MG63 (cell line): ENCODE measurements around the gene CASP3. TPM values are rescaled to one million over a fixed set of nuclear protein-coding genes. Genes with fewer than 3 reads are reported as not detected.

Experiments
- DNase-seq: peaks from one replicate; pipeline ENCODE4 v3.0.0-alpha.2; 2020
- H3K27me3 ChIP-seq: fragments of 250-450 bp; sonication (Bioruptor Pico); 2 replicates; pipeline ENCODE4 v1.5.1; 2020; ENCODE audit warnings: mild to moderate bottlenecking, moderate library complexity
- H3K36me3 ChIP-seq: fragments of 250-450 bp; sonication (Bioruptor Pico); 2 replicates; pipeline ENCODE4 v1.5.1; 2020; ENCODE audit warnings: mild to moderate bottlenecking, moderate library complexity
- H3K4me3 ChIP-seq: fragments of 250-450 bp; sonication (Bioruptor Pico); 2 replicates; pipeline ENCODE4 v1.5.1; 2020; ENCODE audit warnings: mild to moderate bottlenecking, moderate library complexity
- H3K9me3 ChIP-seq: fragments of 250-450 bp; sonication (Bioruptor Pico); 2 replicates; pipeline ENCODE4 v1.5.1; 2020; ENCODE audit warnings: mild to moderate bottlenecking, moderate library complexity
- total RNA-seq: library from RNA; depleted of rRNA; stranded (reverse); fragments of >200 nt; shearing (Covaris generic); gene quantifications from 2 replicates; pipeline ENCODE4 v1.2.3, GENCODE V29; 2014; ENCODE audit warnings: low replicate concordance; rRNA removed

The CASP3 gene
- 30.8 and 36.7 TPM in 2 replicates for total RNA-seq

DNA sequence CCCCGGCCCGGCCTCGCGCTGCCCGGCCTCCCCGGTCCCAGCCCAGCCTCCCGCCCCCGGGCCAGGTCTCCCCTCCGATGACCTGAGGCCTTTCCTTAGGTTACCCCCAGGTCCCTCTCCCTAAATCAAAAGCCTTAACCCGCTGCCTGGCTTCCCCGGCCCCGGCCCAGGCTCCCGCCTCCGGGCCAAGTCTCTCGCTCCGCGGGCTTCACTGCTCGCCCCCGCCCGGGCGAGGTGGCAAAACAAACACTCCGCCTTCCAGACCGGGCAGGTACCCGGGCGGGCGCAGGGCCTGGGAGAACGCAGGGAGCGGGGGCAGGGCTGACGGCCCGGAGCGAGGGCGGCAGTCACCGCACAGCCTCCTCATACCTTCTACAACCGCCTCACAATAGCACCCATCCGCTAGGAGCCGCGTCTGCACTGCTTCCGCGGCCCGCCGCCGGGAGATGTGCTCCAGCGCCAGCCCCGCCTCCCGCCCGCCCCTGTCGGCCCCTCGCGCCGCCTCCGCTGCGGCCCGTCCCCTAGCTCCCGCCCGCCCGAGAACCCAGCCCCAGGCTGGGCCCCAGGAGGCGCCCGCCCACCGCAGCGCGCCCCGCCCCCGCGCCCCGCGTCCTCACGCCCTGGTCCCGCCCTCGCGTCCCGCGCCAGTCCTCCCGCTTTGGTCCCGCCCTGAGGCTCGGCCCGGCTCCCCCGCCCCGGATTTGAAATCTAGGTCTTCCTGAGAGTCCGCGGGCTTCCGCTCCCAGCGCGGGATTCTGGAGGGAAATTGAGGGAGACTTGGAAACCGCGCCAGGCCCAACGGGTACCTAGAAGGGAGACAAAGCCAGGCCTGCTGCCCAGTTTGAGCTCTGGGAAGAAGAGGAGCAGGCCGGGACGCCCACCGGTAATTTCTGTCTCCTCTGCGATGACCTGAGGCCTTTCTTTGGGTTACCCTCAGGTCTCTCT is at the start of gene CASP3, which contains the start of gene PRIMPOL:
CASP3 (minus strand) TSS at position 422 of the 945 bp plus-strand sequence. CDS start 10,994 bp downstream, outside the sequence.
PRIMPOL (plus strand) TSS at position 713 of the 945 bp plus-strand sequence. CDS start 7,403 bp downstream, outside the sequence.
- Histone ChIP-seq H3K9me3 (no peaks in the 10 kb centered on the region), H3K36me3 (peaks cover 5% of the 10 kb centered on the region; the same call in 1 of the 2 replicates), H3K27me3 (no peaks in the 10 kb centered on the region), H3K4me3 (peak within 1 kb of the TSS; percentile 89)
- peak; percentile 92 for DNase-seq

- peaks cover 10% of the 10 kb centered on the region for H3K36me3 ChIP-seq
- no peaks in the 10 kb centered on the region for H3K9me3 ChIP-seq
- no peaks in the 10 kb centered on the region for H3K27me3 ChIP-seq
- H3K4me3 ChIP-seq = no peak overlapping the region
- no peak for DNase-seq
Observed at GRCh38 chr4:184697956-184698355, 48.7 kb upstream of the CASP3 start.

DNA sequence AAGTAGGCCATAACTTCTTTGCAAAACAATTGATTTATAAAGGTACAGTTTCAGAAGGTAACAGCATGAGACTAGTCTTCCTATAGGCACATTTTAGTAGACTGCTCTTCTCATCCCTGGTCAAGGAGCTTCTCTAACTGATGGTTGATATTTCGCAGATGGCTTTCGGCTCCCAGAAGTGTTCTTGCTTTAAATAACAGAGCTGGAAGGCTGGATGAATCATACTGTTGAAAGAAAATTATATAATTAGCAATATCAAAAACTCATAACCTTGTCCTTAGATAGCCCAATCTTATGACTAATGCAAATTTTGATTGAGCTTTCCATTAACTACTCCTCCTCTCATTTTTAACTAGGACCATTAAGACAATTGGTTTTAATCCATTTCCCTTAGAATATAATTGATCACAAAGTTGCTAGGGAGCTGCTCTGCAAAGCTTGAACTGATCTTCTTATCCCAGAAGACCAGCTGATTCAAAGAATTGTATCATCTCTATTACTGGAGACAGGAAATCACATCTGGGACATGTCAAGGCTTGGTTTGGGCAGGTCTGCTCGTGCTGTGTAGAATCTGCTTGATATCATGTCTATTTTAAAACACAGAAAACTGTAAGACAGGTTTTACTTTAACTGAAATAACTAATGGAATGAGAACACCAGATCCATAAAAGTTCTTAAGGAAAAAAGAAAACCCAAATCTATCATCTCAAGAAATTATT is 46.1 kb upstream of the CASP3 start:
- no peak for DNase-seq
- Histone ChIP-seq H3K4me3 (no peak overlapping the region), H3K36me3 (peaks cover 9% of the 10 kb centered on the region), H3K9me3 (no peaks in the 10 kb centered on the region), H3K27me3 (no peaks in the 10 kb centered on the region)

GRCh38 chr4:184694412-184694956 is 45.2 kb upstream of the CASP3 start:
- no peak for DNase-seq
- H3K27me3 ChIP-seq = no peaks in the 10 kb centered on the region
- H3K36me3 ChIP-seq = peaks cover 9% of the 10 kb centered on the region
- H3K9me3 ChIP-seq = no peaks in the 10 kb centered on the region
- H3K4me3 ChIP-seq = no peak overlapping the region

DNA sequence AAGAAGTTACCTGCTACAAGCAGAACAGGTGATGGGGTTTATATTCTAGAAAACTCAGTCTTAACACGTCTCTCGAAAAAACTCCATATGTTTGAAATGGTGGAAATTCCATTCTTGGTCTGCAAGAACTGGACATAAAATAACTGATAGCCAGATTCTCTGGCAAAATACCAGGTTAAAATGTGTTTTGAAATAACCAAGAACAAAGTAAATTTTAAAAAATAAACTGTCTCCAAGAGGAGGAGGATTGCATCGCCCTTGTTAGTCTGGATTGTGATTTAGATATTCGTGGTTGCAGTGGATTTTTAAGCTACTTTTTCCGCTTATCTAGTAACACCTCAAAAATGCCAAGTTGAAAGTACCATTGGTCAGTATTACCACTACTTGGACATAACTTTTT is 43.8 kb upstream of the CASP3 start:
- no peak for DNase-seq
- Histone ChIP-seq H3K4me3 (no peak overlapping the region), H3K27me3 (no peaks in the 10 kb centered on the region), H3K36me3 (peaks cover 9% of the 10 kb centered on the region), H3K9me3 (no peaks in the 10 kb centered on the region)

DNA sequence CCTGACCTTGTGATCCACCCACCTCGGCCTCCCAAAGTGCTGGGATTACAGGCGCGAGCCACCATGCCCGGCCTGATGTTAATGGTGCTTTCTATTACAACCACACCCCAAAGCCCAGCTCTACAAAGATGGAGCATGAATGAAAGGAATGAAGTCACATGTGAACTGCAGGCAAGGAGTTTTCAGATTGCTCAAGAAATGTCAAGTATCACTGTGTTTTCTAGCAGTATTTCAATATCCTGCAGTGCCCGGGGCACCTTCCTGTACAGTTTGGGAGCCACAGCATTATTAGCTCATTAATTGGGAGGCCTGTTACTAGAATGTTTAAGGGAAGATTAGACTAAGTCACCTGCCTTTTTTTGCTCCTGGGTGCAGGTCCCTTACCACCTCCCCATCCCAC is 40.4 kb upstream of the CASP3 start:
- DNase-seq = no peak
- no peak overlapping the region for H3K4me3 ChIP-seq
- no peaks in the 10 kb centered on the region for H3K27me3 ChIP-seq
- H3K36me3 ChIP-seq = peaks cover 6% of the 10 kb centered on the region; the same call in 1 of the 2 replicates
- no peaks in the 10 kb centered on the region for H3K9me3 ChIP-seq

DNA sequence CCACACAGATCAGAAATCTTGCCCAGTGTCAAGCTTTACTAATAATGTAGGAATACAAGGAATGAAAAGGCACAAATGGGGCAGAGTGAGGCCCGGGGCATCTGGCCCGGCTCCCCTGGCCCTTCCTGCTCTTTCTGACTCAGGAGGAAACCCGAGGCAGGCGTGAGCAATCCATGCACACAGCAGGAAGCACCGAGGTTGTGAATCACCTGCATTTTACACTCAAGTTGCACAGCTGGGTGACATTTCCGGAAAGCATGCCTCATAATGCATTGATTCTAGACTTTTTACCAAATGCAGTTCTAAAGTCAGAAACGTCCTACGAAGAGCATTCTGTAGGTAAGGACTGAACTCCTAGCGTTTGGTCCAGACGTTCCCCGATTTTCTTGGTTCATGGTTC is 39.2 kb upstream of the CASP3 start:
- no peaks in the 10 kb centered on the region for H3K27me3 ChIP-seq

GRCh38 chr4:184688005-184688404 is 38.8 kb upstream of the CASP3 start:
- H3K9me3 ChIP-seq = no peaks in the 10 kb centered on the region
- no peaks in the 10 kb centered on the region for H3K36me3 ChIP-seq
- no peaks in the 10 kb centered on the region for H3K27me3 ChIP-seq
- no peak for DNase-seq
- H3K4me3 ChIP-seq = no peak overlapping the region

More for the DNA sequence above, 39.2 kb upstream of the CASP3 start:
- Histone ChIP-seq H3K4me3 (no peak overlapping the region), H3K9me3 (no peaks in the 10 kb centered on the region), H3K36me3 (peaks cover 2% of the 10 kb centered on the region; the same call in 1 of the 2 replicates)
- DNase-seq = peak; percentile 89

GRCh38 chr4:184684491-184685189 is 35.4 kb upstream of the CASP3 start:
- Histone ChIP-seq H3K27me3 (no peaks in the 10 kb centered on the region), H3K4me3 (no peak overlapping the region), H3K36me3 (no peaks in the 10 kb centered on the region), H3K9me3 (no peaks in the 10 kb centered on the region)
- DNase-seq = no peak

GRCh38 chr4:184681916-184682315 is 32.7 kb upstream of the CASP3 start:
- no peak for DNase-seq
- Histone ChIP-seq H3K36me3 (no peaks in the 10 kb centered on the region), H3K4me3 (no peak overlapping the region), H3K27me3 (no peaks in the 10 kb centered on the region), H3K9me3 (no peaks in the 10 kb centered on the region)

- no peaks in the 10 kb centered on the region for H3K27me3 ChIP-seq
- no peaks in the 10 kb centered on the region for H3K36me3 ChIP-seq
- H3K9me3 ChIP-seq = no peaks in the 10 kb centered on the region
- DNase-seq = no peak
- H3K4me3 ChIP-seq = no peak overlapping the region
Observed at GRCh38 chr4:184680698-184681097, 31.5 kb upstream of the CASP3 start.

- Histone ChIP-seq H3K9me3 (no peaks in the 10 kb centered on the region), H3K27me3 (no peaks in the 10 kb centered on the region), H3K36me3 (no peaks in the 10 kb centered on the region), H3K4me3 (no peak overlapping the region)
- no peak for DNase-seq
Observed at GRCh38 chr4:184675821-184676492, 26.7 kb upstream of the CASP3 start.

- H3K4me3 ChIP-seq = no peak overlapping the region
- H3K27me3 ChIP-seq = no peaks in the 10 kb centered on the region
- no peaks in the 10 kb centered on the region for H3K9me3 ChIP-seq
Observed at GRCh38 chr4:184675018-184675417, 25.8 kb upstream of the CASP3 start.

DNA sequence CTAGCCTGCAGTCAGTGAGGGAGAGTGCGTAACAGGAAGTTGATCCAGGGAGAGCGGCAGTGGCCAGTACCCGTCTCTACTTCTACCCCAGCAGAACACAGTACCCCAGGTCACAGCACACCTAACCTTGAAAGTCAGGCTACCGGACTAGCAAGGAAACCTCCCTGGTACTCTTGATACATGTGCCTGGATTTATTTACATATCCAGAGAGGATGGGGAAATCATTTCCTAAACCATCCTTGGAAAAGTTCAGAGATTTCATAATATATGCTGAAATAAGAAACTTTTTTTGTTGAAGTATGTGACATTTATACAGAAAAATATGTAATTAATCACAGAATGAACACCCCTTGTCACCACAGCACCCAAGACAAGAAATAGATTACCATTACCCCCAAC is 24.8 kb upstream of the CASP3 start:
- no peak for DNase-seq
- no peak overlapping the region for H3K4me3 ChIP-seq
- H3K27me3 ChIP-seq = no peaks in the 10 kb centered on the region
- no peaks in the 10 kb centered on the region for H3K36me3 ChIP-seq
- no peaks in the 10 kb centered on the region for H3K9me3 ChIP-seq

More at GRCh38 chr4:184675018-184675417, 25.8 kb upstream of the CASP3 start:
- no peaks in the 10 kb centered on the region for H3K36me3 ChIP-seq
- no peak for DNase-seq

GRCh38 chr4:184672741-184673140 is 23.5 kb upstream of the CASP3 start:
- Histone ChIP-seq H3K9me3 (no peaks in the 10 kb centered on the region), H3K4me3 (no peak overlapping the region), H3K27me3 (no peaks in the 10 kb centered on the region), H3K36me3 (no peaks in the 10 kb centered on the region)
- DNase-seq = no peak

DNA sequence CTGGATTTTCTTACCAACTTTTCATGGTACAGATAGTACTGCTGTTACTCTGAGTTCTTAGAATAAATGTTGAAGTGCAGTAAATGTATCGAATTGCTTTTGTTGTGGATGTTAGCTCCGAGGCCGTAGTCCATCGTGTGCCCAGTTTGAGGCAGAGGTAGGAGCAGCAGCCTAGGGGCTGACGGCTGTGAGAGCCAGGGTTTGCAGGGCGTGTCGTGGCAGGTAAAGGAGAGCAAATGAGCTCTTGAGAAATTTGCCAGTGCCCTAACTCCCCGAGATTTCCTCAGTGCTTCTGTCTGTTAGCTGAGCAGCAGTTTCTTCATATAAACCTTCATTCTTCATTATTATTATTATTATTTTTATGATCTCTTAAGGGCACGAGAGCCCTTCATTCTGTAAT is 21.9 kb upstream of the CASP3 start:
- Histone ChIP-seq H3K9me3 (no peaks in the 10 kb centered on the region), H3K27me3 (no peaks in the 10 kb centered on the region), H3K36me3 (no peaks in the 10 kb centered on the region), H3K4me3 (no peak overlapping the region)
- DNase-seq = no peak
